HCEC 1CT (cell line): Measurements from ENCODE around the gene SKA2.
A peak's percentile ranks its signal among the peaks of the same experiment; 100 is the strongest.
"Not testable (repeated sequence)": the region's sequence is repeated elsewhere in the genome, so short reads cannot be mapped to it uniquely, and the experiment has no call there.

Experiments
- DNase-seq: peaks from one replicate; pipeline ENCODE4 v3.0.0-alpha.2; 2017

SKA2 gene

GRCh38 chr17:59154721-59155438 is at the start of gene SKA2:
Gene SKA2, minus strand, starts transcription at chr17:59155186. Its CDS starts 23 bp downstream, at chr17:59155163.
- peak; percentile 100 for DNase-seq

- no peak for DNase-seq
These were observed 47.3 kb upstream of the SKA2 start for GRCh38 chr17:59202320-59202719.

GRCh38 chr17:59199398-59199797 is 44.4 kb upstream of the SKA2 start:
- DNase-seq: no peak

- no peak for DNase-seq
These were observed 38.4 kb upstream of the SKA2 start for GRCh38 chr17:59193336-59193862.

GRCh38 chr17:59190806-59191205 is 35.8 kb upstream of the SKA2 start:
- no peak for DNase-seq

GRCh38 chr17:59186850-59187249 is 31.9 kb upstream of the SKA2 start:
- no peak for DNase-seq

GRCh38 chr17:59185997-59186396 is 31.0 kb upstream of the SKA2 start:
- DNase-seq: no peak

- DNase-seq: no peak
These were observed 26.5 kb upstream of the SKA2 start for GRCh38 chr17:59181481-59181880.

GRCh38 chr17:59180626-59181025 is 25.6 kb upstream of the SKA2 start:
- DNase-seq: no peak

- DNase-seq: not testable (repeated sequence)
These were observed 24.6 kb upstream of the SKA2 start for GRCh38 chr17:59179601-59180000.

- no peak for DNase-seq
These were observed 23.4 kb upstream of the SKA2 start for GRCh38 chr17:59178266-59178985.

GRCh38 chr17:59175076-59175475 is 20.1 kb upstream of the SKA2 start:
- no peak for DNase-seq

GRCh38 chr17:59174671-59175070 is 19.7 kb upstream of the SKA2 start:
- DNase-seq: no peak

- DNase-seq: no peak
These were observed 17.5 kb upstream of the SKA2 start for GRCh38 chr17:59172436-59173004.

- DNase-seq: peak; percentile 62
These were observed 12.6 kb upstream of the SKA2 start for GRCh38 chr17:59167571-59168001.

GRCh38 chr17:59165933-59166342 is 11.0 kb upstream of the SKA2 start:
- peak; percentile 52 for DNase-seq

GRCh38 chr17:59161477-59161876 is 6.5 kb upstream of the SKA2 start:
- DNase-seq: no peak

- DNase-seq: no peak
These were observed 5.4 kb upstream of the SKA2 start for GRCh38 chr17:59160157-59161025.

- peak; percentile 100 for DNase-seq
These were observed 622 bp upstream of the SKA2 start, which contains the start of gene PRR11 for GRCh38 chr17:59155439-59156177. Gene PRR11, plus strand, starts transcription at chr17:59155746. Its CDS starts 14,007 bp downstream, at chr17:59169753.

GRCh38 chr17:59154292-59154720 is 680 bp downstream of the SKA2 start:
- DNase-seq: peak; percentile 67

- no peak for DNase-seq
These were observed 2.1 kb downstream of the SKA2 start for GRCh38 chr17:59152925-59153324.

GRCh38 chr17:59151591-59151990 is 3.4 kb downstream of the SKA2 start:
- no peak for DNase-seq
